ENCODE measurements around the gene LILRA2. TPM values are rescaled to one million over a fixed set of nuclear protein-coding genes. Genes with fewer than 3 reads are reported as not detected.
"Not testable (repeated sequence)": the region's sequence is repeated elsewhere in the genome, so short reads cannot be mapped to it uniquely, and the experiment has no call there.

LILRA2 gene
- total and polyA plus RNA-seq, 5 donors from 2014 or later, result 0.18 to 0.64 TPM; not detected in 3

DNA sequence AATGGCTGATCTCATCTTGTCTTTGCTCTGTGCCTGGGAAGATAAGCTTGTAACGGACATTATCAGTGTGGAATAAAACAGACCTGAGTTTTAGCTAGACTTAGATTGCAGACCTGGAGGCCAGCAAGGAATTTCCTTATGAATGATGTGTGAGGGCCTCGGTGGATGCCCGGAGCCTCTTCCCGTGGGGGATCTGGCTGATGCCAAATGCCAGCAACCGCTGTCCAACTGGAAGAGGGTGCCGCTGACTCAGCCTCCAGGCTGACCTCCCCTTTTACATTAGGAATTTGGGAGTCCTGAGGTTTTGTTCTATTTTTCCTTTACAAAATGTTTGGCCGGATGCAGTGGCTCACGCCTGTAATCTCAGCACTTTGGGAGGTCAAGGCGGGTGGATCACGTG is 19.6 kb upstream of the LILRA2 start:
- Histone ChIP-seq H3K4me3 (ENCODE audit: low read depth, low read length) (no peak overlapping the region), H3K27me3 (ENCODE audit: control insufficient read depth, insufficient read depth, low read length) (no peaks in the 10 kb centered on the region), H3K27ac (ENCODE audit: insufficient read depth, low read length, poor library complexity, severe bottlenecking) (no peak overlapping the region), H3K4me1 (ENCODE audit: control insufficient read depth, insufficient read depth, low read length, poor library complexity, severe bottlenecking) (no peaks in the 10 kb centered on the region), H3K9me3 (ENCODE audit: control insufficient read depth in 2 of 2, low read length in 2 of 2) (no peaks in the 10 kb centered on the region), H3K36me3 (ENCODE audit: control insufficient read depth, insufficient read depth, low read length) (no peaks in the 10 kb centered on the region)
- Mint-ChIP-seq H3K27ac (no peak overlapping the region), H3K4me3 (no peak overlapping the region), H3K27me3 (peaks cover 12% of the 10 kb centered on the region), H3K9me3 (peaks cover 0 to 5% (median 0%) of the 10 kb centered on the region in 7 donors), H3K36me3 (no peaks in the 10 kb centered on the region), H3K4me1 (peaks cover 0 to 5% (median 0%) of the 10 kb centered on the region in 4 donors)
- ATAC-seq (ENCODE audit: low read depth in 2 of 2) (no peak), DNase-seq (no peak)

- H3K9me3 Mint-ChIP-seq, result peaks cover 0 to 5% (median 0%) of the 10 kb centered on the region in 7 donors
- no peak overlapping the region for H3K27ac ChIP-seq (ENCODE audit: insufficient read depth, low read length, poor library complexity, severe bottlenecking)
- no peaks in the 10 kb centered on the region for H3K4me1 ChIP-seq (ENCODE audit: control insufficient read depth, insufficient read depth, low read length, poor library complexity, severe bottlenecking)
- no peaks in the 10 kb centered on the region for H3K9me3 ChIP-seq (ENCODE audit: control insufficient read depth in 2 of 2, low read length in 2 of 2)
- peaks cover 0 to 5% (median 0%) of the 10 kb centered on the region in 4 donors for H3K4me1 Mint-ChIP-seq
- DNase-seq (no peak), ATAC-seq (ENCODE audit: low read depth in 2 of 2) (no peak)
- no peaks in the 10 kb centered on the region for H3K36me3 Mint-ChIP-seq
- H3K4me3 Mint-ChIP-seq, result no peak overlapping the region
- H3K27me3 ChIP-seq (ENCODE audit: control insufficient read depth, insufficient read depth, low read length), result peaks cover under 1% of the 10 kb centered on the region
- H3K36me3 ChIP-seq (ENCODE audit: control insufficient read depth, insufficient read depth, low read length), result no peaks in the 10 kb centered on the region
- peaks cover 15% of the 10 kb centered on the region for H3K27me3 Mint-ChIP-seq
- no peak overlapping the region for H3K27ac Mint-ChIP-seq
- H3K4me3 ChIP-seq (ENCODE audit: low read depth, low read length), result no peak overlapping the region
These were observed 18.7 kb upstream of the LILRA2 start for GRCh38 chr19:54554896-54555295.

- H3K9me3 ChIP-seq (ENCODE audit: control insufficient read depth in 2 of 2, low read length in 2 of 2), result no peaks in the 10 kb centered on the region
- DNase-seq (no peak), ATAC-seq (ENCODE audit: low read depth in 2 of 2) (no peak)
- Mint-ChIP-seq H3K4me1 (peaks cover 0 to 4% (median 0%) of the 10 kb centered on the region in 4 donors), H3K36me3 (no peaks in the 10 kb centered on the region), H3K27ac (no peak overlapping the region), H3K9me3 (peaks cover 0 to 5% (median 0%) of the 10 kb centered on the region in 7 donors), H3K4me3 (no peak overlapping the region), H3K27me3 (peaks cover 20% of the 10 kb centered on the region)
- no peaks in the 10 kb centered on the region for H3K36me3 ChIP-seq (ENCODE audit: control insufficient read depth, insufficient read depth, low read length)
- H3K4me3 ChIP-seq (ENCODE audit: low read depth, low read length), result no peak overlapping the region
- H3K27me3 ChIP-seq (ENCODE audit: control insufficient read depth, insufficient read depth, low read length), result peaks cover 4% of the 10 kb centered on the region
- H3K4me1 ChIP-seq (ENCODE audit: control insufficient read depth, insufficient read depth, low read length, poor library complexity, severe bottlenecking), result no peaks in the 10 kb centered on the region
- no peak overlapping the region for H3K27ac ChIP-seq (ENCODE audit: insufficient read depth, low read length, poor library complexity, severe bottlenecking)
These were observed 17.4 kb upstream of the LILRA2 start for GRCh38 chr19:54556194-54556593.

- Histone ChIP-seq H3K36me3 (ENCODE audit: control insufficient read depth, insufficient read depth, low read length) (no peaks in the 10 kb centered on the region), H3K27me3 (ENCODE audit: control insufficient read depth, insufficient read depth, low read length) (peaks cover 4% of the 10 kb centered on the region), H3K9me3 (ENCODE audit: control insufficient read depth in 2 of 2, low read length in 2 of 2) (no peaks in the 10 kb centered on the region), H3K27ac (ENCODE audit: insufficient read depth, low read length, poor library complexity, severe bottlenecking) (no peak overlapping the region), H3K4me1 (ENCODE audit: control insufficient read depth, insufficient read depth, low read length, poor library complexity, severe bottlenecking) (no peaks in the 10 kb centered on the region), H3K4me3 (ENCODE audit: low read depth, low read length) (no peak overlapping the region)
- ATAC-seq (ENCODE audit: low read depth in 2 of 2) (no peak), DNase-seq (no peak)
- H3K36me3 Mint-ChIP-seq, result no peaks in the 10 kb centered on the region
- H3K27ac Mint-ChIP-seq, result no peak overlapping the region
- H3K4me1 Mint-ChIP-seq, result no peaks in the 10 kb centered on the region
- H3K9me3 Mint-ChIP-seq, result no peaks in the 10 kb centered on the region
- no peak overlapping the region for H3K4me3 Mint-ChIP-seq
- peaks cover 25% of the 10 kb centered on the region for H3K27me3 Mint-ChIP-seq
These were observed 15.3 kb upstream of the LILRA2 start for GRCh38 chr19:54558339-54558738.

DNA sequence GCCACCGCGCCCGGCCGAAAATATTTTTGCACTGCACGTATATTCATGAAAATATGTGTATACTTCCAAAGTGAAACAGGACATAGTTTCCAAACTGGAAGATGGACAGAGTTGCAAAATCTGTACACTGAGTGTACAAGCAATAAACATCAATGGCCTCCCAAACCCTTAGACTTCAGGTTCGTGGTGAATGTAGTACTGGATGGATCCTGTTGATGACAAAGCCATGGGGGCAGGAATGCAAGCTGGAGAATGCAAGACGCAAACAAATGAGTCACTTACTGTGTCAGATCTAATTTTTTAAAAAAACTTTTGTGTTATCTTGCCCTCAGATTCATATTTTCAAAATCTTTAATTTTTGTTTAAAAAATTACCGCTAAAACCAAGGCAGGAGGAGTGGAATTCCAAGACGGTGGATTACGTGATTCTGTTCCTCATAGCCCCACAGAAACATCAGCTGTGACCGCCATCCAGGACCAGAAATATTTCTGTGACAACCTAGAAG is 12.7 kb upstream of the LILRA2 start:
- no peak overlapping the region for H3K4me3 Mint-ChIP-seq
- H3K36me3 Mint-ChIP-seq, result no peaks in the 10 kb centered on the region
- H3K4me3 ChIP-seq (ENCODE audit: low read depth, low read length), result no peak overlapping the region
- no peaks in the 10 kb centered on the region for H3K4me1 ChIP-seq (ENCODE audit: control insufficient read depth, insufficient read depth, low read length, poor library complexity, severe bottlenecking)
- no peak overlapping the region for H3K27ac Mint-ChIP-seq
- no peak for DNase-seq
- peaks cover 4% of the 10 kb centered on the region for H3K27me3 ChIP-seq (ENCODE audit: control insufficient read depth, insufficient read depth, low read length)
- no peaks in the 10 kb centered on the region for H3K4me1 Mint-ChIP-seq
- no peaks in the 10 kb centered on the region for H3K9me3 ChIP-seq (ENCODE audit: control insufficient read depth in 2 of 2, low read length in 2 of 2)
- no peak for ATAC-seq (ENCODE audit: low read depth in 2 of 2)
- peaks cover 25% of the 10 kb centered on the region for H3K27me3 Mint-ChIP-seq
- no peaks in the 10 kb centered on the region for H3K36me3 ChIP-seq (ENCODE audit: control insufficient read depth, insufficient read depth, low read length)
- H3K9me3 Mint-ChIP-seq, result no peaks in the 10 kb centered on the region
- no peak overlapping the region for H3K27ac ChIP-seq (ENCODE audit: insufficient read depth, low read length, poor library complexity, severe bottlenecking)

- Histone ChIP-seq H3K9me3 (ENCODE audit: control insufficient read depth in 2 of 2, low read length in 2 of 2) (no peaks in the 10 kb centered on the region), H3K4me3 (ENCODE audit: low read depth, low read length) (no peak overlapping the region), H3K27ac (ENCODE audit: insufficient read depth, low read length, poor library complexity, severe bottlenecking) (no peak overlapping the region), H3K36me3 (ENCODE audit: control insufficient read depth, insufficient read depth, low read length) (no peaks in the 10 kb centered on the region), H3K4me1 (ENCODE audit: control insufficient read depth, insufficient read depth, low read length, poor library complexity, severe bottlenecking) (no peaks in the 10 kb centered on the region), H3K27me3 (ENCODE audit: control insufficient read depth, insufficient read depth, low read length) (peaks cover 9% of the 10 kb centered on the region)
- Mint-ChIP-seq H3K9me3 (no peaks in the 10 kb centered on the region), H3K27ac (no peak overlapping the region), H3K27me3 (peaks cover 25% of the 10 kb centered on the region), H3K36me3 (no peaks in the 10 kb centered on the region), H3K4me3 (no peak overlapping the region), H3K4me1 (no peaks in the 10 kb centered on the region)
- ATAC-seq (ENCODE audit: low read depth in 2 of 2), result no peak
- no peak for DNase-seq
These were observed 11.8 kb upstream of the LILRA2 start for GRCh38 chr19:54561840-54562239.

DNA sequence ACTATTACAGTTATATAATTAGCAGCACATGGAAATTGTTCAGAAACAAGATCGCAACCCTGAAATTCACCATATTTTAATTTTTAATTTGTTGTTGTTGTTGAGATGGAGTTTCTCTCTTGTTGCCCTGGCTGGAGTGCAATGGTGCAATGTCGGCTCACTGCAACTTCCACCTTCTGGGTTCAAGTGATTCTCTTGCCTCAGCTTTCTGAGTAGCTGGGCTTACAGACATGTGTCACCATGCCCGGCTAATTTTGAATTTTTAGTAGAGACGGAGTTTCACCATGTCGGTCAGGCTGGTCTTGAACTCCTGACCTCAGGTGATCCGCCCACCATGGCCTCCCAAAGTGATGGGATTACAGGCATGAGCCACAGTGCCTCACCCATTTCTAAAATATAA is 10.4 kb upstream of the LILRA2 start:
- H3K27ac ChIP-seq (ENCODE audit: insufficient read depth, low read length, poor library complexity, severe bottlenecking); H3K9me3 Mint-ChIP-seq; H3K4me3 ChIP-seq (ENCODE audit: low read depth, low read length); H3K4me1 ChIP-seq (ENCODE audit: control insufficient read depth, insufficient read depth, low read length, poor library complexity, severe bottlenecking); H3K27ac Mint-ChIP-seq; H3K4me3 Mint-ChIP-seq; H3K4me1 Mint-ChIP-seq; DNase-seq; H3K27me3 ChIP-seq (ENCODE audit: control insufficient read depth, insufficient read depth, low read length); H3K9me3 ChIP-seq (ENCODE audit: control insufficient read depth in 2 of 2, low read length in 2 of 2); ATAC-seq (ENCODE audit: low read depth in 2 of 2); H3K36me3 Mint-ChIP-seq; H3K36me3 ChIP-seq (ENCODE audit: control insufficient read depth, insufficient read depth, low read length): not testable (repeated sequence)
- H3K27me3 Mint-ChIP-seq, result peaks cover 24% of the 10 kb centered on the region

GRCh38 chr19:54570316-54570715 is 3.3 kb upstream of the LILRA2 start:
- no peaks in the 10 kb centered on the region for H3K36me3 Mint-ChIP-seq
- H3K9me3 Mint-ChIP-seq, result peaks cover 0 to 6% (median 0%) of the 10 kb centered on the region in 7 donors
- H3K27ac ChIP-seq (ENCODE audit: insufficient read depth, low read length, poor library complexity, severe bottlenecking), result no peak overlapping the region
- H3K9me3 ChIP-seq (ENCODE audit: control insufficient read depth in 2 of 2, low read length in 2 of 2), result no peaks in the 10 kb centered on the region
- H3K27me3 Mint-ChIP-seq, result peaks cover 15% of the 10 kb centered on the region
- ATAC-seq (ENCODE audit: low read depth in 2 of 2), result no peak
- H3K4me1 ChIP-seq (ENCODE audit: control insufficient read depth, insufficient read depth, low read length, poor library complexity, severe bottlenecking), result no peaks in the 10 kb centered on the region
- no peak for DNase-seq
- H3K27ac Mint-ChIP-seq, result no peak overlapping the region
- H3K27me3 ChIP-seq (ENCODE audit: control insufficient read depth, insufficient read depth, low read length), result peaks cover 5% of the 10 kb centered on the region
- no peak overlapping the region for H3K4me3 ChIP-seq (ENCODE audit: low read depth, low read length)
- no peak overlapping the region for H3K4me3 Mint-ChIP-seq
- H3K36me3 ChIP-seq (ENCODE audit: control insufficient read depth, insufficient read depth, low read length), result no peaks in the 10 kb centered on the region
- peaks cover 0 to 4% (median 0%) of the 10 kb centered on the region in 4 donors for H3K4me1 Mint-ChIP-seq
